Fibroblast of mammary gland (primary cell): ENCODE data around the gene DCLK2.

Source experiments
- DNase-seq: peaks from one replicate; pipeline ENCODE4 v3.0.0-alpha.2; 2010; ENCODE audit warnings: low read depth
- H3K4me3 ChIP-seq: 2 replicates; pipeline ENCODE4 v1.5.1; 2011; ENCODE audit warnings: low read depth, mild to moderate bottlenecking, low read length, moderate library complexity; ENCODE audit not compliant: control insufficient read depth
- TF ChIP-seq, protein P1 (sequence below): conservative IDR thresholded peaks from 2 replicates; pipeline ENCODE4 v1.5.1; 2011; ENCODE audit warnings: low read depth, low read length, inconsistent platforms; ENCODE audit not compliant: control insufficient read depth, insufficient read depth

Gene DCLK2

DNA sequence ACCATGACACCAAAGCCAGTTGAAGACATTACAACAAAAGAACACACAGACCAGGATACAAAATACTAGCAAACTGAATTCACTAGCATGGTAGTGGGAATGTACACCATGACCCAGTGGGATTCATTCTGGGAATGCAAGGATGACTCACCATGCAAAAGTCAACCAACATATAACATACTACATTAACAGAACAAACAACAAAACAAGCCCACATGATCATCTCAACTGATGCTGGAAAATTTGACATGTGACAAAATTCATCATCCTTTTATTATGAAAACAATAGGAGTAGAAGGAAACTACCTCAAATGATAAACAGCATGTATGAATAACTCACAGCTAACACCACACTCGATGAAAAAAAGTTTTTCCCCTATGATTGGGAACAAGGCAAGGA, 190.2 kb downstream of the DCLK2 start:
- DNase-seq, result peak; percentile 74
- H3K4me3 ChIP-seq, result no peak overlapping the region
- TF ChIP-seq, protein P1, sequence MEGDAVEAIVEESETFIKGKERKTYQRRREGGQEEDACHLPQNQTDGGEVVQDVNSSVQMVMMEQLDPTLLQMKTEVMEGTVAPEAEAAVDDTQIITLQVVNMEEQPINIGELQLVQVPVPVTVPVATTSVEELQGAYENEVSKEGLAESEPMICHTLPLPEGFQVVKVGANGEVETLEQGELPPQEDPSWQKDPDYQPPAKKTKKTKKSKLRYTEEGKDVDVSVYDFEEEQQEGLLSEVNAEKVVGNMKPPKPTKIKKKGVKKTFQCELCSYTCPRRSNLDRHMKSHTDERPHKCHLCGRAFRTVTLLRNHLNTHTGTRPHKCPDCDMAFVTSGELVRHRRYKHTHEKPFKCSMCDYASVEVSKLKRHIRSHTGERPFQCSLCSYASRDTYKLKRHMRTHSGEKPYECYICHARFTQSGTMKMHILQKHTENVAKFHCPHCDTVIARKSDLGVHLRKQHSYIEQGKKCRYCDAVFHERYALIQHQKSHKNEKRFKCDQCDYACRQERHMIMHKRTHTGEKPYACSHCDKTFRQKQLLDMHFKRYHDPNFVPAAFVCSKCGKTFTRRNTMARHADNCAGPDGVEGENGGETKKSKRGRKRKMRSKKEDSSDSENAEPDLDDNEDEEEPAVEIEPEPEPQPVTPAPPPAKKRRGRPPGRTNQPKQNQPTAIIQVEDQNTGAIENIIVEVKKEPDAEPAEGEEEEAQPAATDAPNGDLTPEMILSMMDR, result no peak

GRCh38 chr4:150278206-150278605, 200.0 kb downstream of the DCLK2 start:
- no peak overlapping the region for H3K4me3 ChIP-seq
- no peak for DNase-seq
- TF ChIP-seq, protein P1, result no peak

DNA sequence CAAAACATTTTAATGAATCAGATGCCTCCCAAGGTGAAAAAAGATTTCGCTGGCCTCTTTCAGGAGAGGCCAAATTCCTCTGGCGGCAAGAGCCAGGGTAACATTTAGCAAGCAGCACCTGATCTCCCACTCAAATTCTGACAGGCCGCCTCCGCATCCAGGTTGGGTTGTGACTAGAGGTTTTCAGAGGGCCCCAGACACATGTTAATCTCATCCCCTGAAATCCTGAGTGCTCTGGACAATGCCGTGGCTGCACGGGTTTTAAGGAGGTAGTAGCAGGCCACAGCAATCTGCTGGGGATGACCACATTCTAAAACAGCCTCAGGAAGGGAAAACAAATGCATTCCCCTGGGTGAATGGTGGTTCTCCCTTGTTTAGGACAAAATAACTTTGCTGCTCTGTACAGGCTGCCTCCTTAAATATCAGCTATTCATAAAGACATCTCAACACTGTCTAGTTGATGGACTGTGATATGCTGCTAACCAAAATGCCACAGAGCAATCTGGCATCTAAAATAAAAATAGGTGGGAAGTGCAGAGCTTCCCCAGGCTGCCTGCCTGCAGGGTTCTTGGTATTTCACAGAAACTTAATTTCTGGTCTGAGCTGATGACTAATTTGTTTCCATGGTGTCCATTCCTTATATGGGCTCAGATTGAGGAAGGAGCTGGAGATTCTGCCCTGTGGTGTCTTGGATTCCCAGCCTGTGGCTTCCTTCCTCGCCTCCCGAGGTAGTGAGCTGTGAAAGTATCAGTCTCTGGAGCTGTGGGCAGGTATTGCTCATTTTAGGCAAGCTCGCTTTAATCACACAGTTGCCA, 202.0 kb downstream of the DCLK2 start:
- TF ChIP-seq, protein P1, result no peak
- H3K4me3 ChIP-seq, result no peak overlapping the region
- peak; percentile 83 for DNase-seq

GRCh38 chr4:150280975-150281374, 202.7 kb downstream of the DCLK2 start:
- no peak for DNase-seq
- TF ChIP-seq, protein P1, result no peak
- H3K4me3 ChIP-seq, result no peak overlapping the region

DNA sequence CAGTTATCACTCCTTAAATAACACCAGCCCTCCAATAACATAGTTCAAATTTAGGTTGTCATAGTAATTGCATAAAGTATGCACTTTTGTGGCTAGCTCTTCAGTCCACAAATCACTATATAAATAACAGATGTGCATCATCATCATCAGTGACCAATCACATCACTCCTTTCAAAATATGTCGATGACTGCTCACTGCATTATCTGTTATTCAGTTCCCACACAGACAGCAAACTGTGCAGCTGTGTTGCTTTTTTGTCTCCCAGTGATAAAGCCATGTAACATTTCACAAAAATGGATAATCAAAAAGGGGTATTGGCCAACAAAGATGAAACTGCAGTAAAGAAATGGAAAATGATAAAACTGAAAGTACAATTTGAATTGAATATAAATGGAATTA, 205.4 kb downstream of the DCLK2 start:
- TF ChIP-seq, protein P1, result no peak
- H3K4me3 ChIP-seq, result no peak overlapping the region
- peak; percentile 97 for DNase-seq

GRCh38 chr4:150286656-150287055, 208.4 kb downstream of the DCLK2 start:
- DNase-seq, result peak; percentile 36
- TF ChIP-seq, protein P1, result no peak
- no peak overlapping the region for H3K4me3 ChIP-seq
